SKM-1 treated with dmso at 0.1 percent for 144 hours (cell line): ENCODE data around the gene IPO8.
"Not testable (repeated sequence)": the region's sequence is repeated elsewhere in the genome, so short reads cannot be mapped to it uniquely, and the experiment has no call there.

Experiments used
- DNase-seq: peaks from one replicate; lab custom pipeline; 2025; ENCODE audit not compliant: unreplicated experiment; lab: John Stamatoyannopoulos, UW

IPO8 gene

DNA sequence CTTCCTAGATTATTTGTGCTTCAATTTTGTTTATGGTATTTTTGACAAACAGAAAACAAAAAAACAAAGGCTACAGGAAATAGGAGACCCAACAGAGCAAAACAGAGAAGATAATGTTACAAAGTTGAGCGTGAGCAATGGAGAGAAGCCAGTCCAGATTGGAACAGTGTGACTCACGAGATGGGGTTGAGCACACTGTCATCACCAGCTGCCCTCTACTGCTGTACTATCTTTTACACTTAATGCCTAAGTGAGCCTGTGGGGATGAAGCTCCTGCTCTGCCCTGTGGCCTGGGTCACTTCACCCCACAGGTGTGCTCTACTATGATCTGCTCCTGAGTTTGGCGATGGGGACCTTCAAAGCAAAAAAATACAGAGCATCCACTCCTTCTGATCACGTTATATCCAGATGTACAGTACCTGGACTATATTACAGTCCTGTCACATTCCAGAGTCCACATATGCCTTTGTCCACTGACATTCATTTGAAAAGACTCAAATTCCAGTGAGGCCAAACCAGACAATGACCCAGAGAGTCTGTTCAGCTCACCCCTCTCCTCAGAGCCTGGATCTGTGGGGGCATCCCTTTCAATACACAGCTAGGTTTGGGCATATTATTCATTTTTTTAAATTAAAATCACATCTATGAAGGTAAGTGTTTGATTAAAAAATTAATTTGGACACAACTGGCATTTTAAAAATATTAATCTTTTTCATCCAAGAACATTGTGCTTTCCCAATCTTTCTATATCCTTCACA lies 4.4 kb downstream of the IPO8 start:
- DNase-seq = no peak

DNA sequence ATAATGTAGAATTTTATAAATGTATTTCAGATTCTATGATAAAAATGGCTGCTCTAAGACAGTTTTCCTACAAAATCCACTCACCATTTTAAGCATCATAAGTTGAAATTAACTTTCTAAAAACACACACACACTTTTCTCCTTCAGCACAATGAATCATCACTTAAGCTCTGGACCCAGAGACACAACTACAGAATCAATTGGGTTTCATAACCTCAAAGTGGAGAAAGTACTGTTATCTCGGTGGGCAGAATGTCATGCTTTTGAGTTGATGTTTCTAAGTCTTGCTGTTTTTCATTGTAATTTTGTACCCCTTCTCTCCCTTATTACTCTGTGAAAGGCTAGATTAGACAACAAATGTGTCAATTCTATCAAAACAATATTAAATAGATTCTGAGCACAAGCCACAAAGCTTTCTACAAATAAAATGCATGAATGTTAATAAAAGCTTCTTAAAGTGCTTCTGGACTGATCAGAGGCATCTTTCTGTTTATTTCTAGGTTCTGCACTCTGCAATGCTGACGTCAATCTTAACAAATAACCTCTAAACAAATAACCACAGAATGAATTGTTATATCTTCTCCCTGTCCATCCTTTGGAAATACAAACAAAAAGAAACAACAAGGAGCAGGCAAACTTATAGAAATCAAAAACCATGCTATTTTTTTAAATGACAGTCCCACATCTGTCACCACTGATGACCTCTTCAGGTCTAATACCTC lies 8.2 kb downstream of the IPO8 start:
- no peak for DNase-seq

DNA sequence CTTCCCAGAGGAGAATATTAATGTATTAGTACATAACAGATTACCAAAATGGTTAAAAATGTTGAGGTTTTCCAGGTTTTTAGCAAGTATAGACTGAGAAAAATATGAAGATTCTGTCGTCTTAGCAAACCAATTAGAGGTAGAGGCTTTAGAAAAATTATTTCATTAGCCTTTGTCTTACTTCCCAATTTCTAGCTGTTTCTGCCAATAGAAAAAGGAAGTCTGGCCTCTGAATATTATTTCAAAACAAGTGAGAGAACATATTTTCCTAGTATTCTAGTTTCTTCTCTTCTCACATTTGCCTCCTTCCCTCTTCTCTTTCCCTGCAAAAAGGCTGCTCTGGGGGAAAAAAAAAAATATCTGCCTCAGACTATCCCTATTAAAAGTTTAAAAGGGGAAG lies 16.4 kb downstream of the IPO8 start:
- no peak for DNase-seq

DNA sequence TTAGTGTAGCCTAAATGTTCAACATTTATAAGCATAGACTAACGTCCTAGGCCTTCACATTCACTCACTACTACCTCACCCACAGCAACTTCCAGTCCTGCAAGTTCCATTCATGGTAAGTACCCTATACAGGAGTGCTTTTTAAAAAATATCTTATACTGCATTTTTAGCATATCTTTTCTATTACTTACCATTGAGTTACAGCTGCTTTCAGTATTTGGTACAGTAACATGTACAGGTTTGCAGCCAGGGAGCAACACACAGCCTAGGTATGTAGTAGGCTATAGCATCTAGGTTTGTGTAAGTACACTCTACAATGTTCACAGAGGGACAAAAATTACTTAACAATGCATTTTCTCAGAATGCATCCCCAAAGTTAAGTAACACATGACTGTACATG lies 17.4 kb downstream of the IPO8 start:
- no peak for DNase-seq

DNA sequence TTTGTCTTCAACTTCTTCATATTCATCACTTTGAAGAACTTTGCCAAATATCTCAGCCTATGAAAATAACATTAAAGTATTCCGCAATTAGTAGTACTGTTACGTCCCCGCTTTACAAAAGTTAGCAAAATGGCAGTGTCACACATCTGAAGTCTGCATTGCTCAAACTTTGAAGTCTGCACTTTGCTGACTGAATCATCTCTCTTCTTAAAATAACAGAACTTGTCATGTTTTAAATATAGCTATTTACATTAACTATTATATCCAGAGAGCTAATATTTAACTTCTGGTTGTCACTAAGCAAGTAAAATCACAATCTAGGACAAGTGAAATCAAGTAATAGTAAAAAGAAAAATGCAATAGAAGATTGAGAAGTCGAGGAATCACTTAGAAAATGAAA lies 34.5 kb downstream of the IPO8 start:
- DNase-seq = no peak

DNA sequence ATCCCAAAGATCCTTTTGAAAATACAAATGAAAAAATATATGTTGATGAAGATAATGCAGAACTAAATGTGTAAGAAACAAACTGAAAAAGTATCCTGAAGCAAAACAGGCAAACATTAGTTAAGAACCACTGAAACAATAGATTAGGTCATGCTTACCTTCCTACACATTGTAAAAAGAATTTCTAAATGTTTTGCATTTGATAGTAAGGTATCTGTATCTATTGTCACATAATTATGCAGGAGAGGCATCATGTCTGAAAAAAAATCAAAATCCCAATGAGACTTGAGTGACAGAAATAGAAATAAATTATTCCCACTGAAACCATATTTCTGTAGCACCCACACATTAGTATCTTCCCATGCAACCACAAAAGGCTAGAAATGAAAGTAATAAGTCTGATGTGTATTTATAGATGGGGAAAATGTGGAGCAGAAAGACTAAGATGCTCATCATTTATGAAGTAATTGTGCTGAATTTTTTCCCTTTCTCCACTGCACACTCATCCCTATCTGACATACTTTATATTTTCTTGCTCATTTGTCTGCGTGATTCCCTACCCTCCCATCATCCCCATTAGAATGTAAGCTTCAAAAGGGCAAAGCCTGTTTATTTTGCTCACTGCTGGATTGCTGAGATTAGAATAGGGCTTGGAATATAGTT lies 43.5 kb downstream of the IPO8 start:
- DNase-seq = no peak

DNA sequence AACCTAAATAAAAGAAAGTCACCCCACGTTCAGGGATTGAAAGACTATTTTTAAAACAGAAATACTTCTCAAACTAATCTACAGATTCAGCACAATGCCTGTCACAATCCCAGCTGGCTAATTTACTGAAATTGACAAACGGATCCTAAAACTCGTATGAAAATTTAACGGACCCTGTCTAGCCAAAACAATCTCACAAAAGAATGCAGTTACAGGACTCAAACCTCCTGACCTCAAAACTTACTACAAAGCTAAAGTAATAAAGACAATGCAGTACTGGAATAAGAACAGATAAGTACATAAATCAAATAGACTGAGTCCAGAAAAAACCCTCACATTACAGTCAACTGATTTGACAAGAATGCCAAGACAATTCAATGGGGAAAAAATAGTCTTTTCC lies 48.8 kb downstream of the IPO8 start:
- no peak for DNase-seq

DNA sequence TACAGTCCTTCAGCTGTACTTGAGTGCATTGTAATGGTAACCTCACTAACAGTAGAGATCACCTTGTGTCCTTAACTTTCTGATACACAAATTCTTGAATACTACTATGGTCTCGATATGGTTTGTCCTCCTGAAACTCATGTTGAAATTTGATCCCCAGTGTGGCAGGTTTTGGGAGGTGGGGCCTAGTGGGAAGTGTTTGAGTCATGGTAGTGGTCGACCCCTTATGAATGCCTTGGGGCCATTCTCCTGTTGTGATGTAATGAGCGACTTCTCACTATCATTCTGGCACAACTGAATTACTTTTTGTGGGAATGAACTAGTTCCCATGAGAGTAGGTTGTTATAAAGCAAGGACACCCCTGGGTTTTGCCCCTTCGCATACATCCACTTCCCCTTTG lies 52.3 kb downstream of the IPO8 start:
- no peak for DNase-seq

DNA sequence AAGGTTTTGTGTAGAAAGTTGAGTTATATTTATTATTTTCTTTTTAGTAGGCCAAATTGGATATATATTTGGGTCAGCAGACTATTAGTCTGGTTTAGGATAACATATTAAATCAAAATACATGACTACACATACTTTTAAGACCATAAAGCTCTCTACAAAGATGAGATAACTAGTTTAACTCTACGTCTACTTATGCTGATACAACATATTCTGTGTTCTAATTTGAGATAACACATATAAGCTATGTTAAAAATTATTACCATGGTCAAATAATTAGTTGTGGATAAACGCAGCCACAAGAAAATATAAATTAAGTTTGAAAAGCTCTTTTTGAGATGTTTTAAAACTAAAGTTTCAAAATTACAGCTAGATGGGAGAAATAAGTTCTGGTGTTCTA lies 55.3 kb downstream of the IPO8 start:
- DNase-seq = no peak

DNA sequence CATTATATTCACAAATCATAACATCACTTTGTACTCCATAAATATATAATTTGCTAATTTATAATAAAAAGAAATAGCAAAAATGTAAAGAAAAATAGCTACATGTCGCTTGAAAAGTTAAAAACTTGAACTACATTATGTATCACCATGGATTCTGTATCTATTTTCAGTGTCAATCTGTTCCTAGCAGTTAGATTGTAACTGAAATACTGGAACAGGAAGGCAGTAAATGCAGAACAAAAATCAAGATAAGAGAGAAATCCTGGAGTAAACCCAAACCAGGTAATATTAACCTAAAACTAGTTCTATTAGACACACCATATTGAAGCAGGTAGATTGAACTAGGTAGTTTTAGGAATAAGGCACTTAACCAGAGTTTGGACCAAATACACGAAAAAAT lies 60.3 kb downstream of the IPO8 start:
- DNase-seq = no peak

DNA sequence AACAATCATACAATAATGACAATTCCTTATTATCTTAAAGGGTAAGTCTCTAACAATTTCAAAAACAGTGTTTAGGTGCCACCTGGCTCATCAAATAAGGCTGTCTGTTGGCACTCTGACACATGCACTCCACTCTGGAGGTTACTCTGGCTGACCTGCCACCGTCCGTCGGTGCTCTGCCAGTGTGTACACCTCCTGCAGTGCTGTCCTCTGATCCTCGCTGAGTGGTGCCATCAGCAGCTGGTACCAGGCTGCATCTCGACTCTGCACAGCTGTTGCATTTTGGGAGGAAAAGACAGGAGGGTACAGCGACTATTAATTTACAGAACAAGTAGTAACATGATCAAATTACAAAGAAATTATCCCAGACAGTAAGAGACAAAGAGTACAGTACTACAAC lies 63.9 kb downstream of the IPO8 start:
- DNase-seq = no peak

DNA sequence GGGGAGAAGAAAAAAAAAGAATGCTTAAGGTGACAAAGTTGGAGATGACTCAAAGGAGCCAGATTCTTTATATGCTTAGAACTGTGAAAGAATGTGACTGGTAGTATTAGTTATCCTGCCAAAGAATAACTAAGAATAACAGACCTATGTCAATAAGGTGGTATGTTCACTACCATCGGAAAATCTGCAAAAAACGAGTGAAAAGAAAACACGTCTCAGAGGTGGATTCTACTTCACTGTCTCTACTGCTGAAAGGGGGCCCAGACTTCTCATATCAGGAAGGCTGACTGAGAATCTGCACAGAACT lies 64.7 kb downstream of the IPO8 start:
- DNase-seq = no peak

DNA sequence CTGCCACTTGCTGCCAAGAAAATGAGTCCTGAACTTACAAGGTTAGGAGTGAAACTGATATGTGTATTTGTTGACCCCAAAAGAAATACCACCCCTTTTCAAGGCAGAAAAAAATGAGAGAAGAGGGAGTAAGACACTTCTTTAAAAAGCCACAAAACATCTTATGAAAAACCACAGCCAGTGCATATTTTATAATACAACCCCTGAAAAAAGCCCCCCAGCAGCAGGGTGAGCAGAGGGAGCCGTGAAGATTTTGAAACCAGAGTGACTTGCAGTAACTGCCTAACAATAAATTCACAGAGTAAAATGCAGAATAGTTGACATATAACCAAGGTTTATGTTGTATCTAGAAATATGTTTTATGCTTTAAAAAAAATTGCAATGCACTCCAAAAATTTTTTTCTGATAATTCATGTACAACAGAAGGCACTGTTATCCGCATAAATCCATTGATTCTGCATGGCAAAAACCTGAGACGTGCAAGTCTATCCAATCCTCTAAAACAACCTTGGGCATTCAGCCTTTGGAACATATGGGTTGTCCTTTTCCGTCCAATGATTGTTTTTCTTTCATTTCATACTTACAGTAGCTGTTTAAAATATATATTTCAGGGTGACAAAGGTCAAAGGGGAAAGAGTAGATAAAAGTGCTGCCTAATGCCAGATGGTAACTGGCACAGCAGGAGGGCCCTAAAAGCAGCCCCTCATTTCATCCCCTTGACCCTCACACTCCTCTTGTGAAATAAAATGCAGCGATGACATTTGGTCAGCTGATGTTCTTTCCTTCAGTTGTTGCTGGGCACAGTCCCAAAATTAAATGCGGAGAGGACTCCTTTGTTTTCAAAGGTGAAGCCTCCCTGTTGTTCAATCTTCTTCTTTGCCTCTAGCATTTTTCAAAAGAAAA lies 65.3 kb downstream of the IPO8 start:
- no peak for DNase-seq

DNA sequence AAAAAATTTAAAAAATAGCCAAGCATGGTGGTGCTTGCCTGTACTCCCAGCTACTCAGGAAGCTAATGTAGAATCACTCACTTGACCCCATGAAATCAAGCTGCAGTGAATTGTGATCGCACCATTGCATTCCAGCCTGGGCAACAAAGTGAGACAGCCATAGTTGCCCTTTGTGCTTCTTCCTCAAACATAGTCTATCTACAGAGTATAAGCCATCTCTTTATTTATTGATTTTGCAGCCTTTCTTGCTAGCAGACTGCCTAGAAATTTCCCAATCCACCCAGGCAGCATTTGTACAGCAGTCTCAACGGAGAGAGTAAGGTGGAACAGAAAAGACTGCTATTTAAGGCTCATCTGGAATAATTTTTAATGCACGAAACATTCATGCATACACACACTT lies 68.8 kb downstream of the IPO8 start:
- no peak for DNase-seq

DNA sequence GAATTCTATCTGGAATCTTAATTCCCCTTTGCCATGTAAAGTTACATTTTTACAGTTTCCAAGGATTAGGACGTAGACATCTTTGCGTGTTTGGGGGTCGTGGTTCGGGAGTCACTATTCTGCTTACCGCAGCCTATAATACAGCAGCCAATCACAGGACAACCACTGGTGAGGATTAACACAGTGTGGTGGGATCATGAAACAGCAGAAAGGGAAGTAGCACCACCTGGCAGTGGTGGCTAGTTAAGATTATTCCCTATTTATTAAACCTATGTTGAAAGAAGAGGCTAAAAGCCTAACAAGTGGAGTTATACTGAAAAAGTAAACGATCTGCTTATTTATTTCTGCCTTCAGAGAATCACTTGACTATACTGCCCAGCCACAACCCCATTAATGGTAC lies 71.7 kb downstream of the IPO8 start:
- no peak for DNase-seq

DNA sequence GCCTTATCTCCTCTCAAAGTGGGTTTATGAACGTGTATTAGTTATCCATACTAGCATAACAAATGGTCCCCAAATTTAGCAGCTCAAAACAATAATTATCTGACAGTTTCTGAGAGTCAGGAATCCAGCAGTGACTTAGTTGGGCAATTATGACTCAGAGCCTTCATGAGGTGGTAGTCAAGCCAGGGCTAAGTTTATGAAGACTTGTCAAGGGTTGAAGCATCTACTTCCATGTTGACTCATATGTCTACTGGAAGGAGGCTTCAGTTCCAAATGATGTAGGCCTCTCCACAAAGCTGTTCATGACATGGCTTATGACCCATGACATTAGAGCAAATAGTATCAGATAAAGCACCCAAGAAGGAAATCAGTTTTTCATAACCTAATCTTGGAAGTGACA lies 73.2 kb downstream of the IPO8 start:
- no peak for DNase-seq

DNA sequence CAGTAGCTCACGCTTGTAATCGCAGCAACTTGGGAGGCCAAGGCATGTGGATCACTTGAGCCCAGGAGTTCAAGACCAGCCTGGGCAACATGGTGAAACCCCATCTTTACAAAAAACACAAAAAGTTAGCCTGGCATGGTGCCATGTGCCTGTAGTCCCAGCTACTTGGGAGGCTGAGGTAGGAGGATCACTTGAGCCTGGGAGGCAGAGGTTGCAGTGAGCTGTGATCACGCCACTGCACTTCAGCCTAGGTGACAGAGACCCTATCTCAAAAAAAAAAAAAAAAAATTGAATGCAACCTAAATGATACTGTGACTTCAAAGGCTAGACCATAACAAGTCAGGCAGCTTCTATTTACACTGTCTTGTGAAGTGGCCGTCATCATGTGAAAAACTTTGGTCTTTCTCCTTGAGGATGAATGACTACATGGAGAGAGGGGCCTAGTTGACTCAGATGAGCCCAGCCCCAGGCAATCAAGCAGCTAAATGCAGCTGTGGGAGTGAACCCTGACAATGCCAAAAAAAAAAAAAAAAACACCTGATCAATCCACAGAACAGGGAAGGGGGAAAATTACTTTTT lies 73.9 kb downstream of the IPO8 start:
- not testable (repeated sequence) for DNase-seq

DNA sequence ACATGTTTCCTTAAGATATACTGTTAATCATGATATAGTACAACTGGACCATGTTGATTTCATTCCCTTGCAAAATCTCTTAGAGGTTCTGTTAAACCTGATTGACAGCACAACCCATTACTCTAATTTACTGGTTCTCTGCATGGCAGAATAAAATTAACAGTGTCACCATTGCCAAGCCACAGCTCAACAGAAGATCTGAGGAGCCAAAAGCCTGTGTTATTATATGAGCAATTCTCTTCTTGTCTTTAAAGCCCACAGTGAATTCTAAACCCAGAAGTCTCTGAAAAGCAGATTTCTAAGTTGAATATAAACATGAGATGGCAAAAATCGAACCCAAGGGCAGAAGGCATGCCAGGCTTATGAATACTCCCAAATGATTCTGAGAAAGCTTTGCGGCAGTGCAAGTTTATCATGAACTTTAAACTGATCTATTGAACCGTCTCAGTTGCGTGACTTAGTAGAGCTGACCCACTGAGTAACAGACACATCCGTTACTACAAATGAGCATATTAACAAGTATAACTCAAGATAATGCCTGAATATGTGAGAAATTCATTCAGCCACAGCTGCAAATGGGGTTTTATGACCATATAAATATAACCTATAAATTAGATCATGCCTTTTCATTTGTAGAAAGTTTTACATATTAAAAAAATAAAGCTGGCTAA lies 78.2 kb downstream of the IPO8 start:
- DNase-seq = no peak

DNA sequence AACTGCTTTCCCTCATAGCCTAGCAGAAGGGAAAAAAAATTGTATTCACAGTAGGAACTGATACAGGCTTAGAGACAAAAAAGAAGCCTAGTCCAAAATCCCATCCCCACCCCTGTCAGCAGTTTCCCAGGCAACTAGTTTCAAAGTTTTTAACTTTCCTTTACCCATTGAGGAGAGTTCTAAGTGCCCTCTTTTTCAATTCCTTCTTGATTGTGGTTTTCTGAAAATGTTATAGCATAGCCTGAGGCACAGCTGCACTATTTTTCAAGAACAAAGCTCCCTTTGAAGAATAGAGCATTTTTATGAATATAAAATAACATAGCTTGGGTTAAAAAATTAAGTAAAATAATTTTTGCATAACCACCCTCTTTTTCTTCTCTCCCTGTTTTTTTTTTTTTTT lies 81.6 kb downstream of the IPO8 start:
- no peak for DNase-seq

DNA sequence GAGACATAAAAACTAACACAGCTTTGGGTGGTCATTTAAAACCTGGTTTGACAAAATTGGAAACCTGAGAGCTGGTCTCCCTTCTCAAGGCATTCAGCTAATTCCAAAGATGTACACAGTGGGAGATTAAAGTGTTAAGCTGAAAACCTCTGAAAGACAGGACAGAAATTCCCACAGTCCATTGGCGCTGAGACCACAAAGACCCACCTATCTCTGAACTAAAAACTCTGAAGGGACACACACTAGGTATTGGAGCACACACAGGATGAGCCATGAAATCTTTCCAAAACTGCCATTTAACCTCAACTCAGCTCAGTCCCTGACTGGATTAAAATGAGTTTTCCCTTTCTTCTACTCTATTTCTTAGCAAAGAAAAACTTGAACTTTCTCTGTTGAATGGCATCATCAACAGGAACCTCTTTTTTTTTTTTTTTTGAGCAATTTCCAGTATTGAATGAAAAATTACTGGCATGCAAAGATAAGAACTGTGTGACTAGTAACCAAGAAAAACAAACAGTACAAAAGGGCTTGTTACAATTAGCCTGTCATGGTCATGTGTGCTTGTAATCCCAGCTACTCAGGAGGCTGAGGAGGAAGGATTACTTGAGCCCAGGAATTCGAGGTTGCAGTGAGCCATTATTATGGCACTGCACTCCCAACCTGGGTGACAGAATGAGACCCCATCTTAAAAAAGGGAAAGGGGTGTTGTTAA lies 82.4 kb downstream of the IPO8 start:
- no peak for DNase-seq
